Activated CD8-positive, alpha-beta memory T cell treated with anti-CD3 and anti-CD28 coated beads, Interleukin-2, amount 50 U/mL, for 48 hours (primary cell): ENCODE results near the gene AKTIP.
A peak's percentile ranks its signal among the peaks of the same experiment; 100 is the strongest.

ENCODE experiments used
- DNase-seq: peaks from one replicate; pipeline ENCODE4 v3.0.0-alpha.2; 2020

AKTIP gene

GRCh38 chr16:53476867-53477266 lies 26.1 kb downstream of the AKTIP start:
- no peak for DNase-seq

GRCh38 chr16:53465606-53466280 lies 37.3 kb downstream of the AKTIP start:
- DNase-seq, result no peak

GRCh38 chr16:53458635-53459034 lies 44.4 kb downstream of the AKTIP start:
- no peak for DNase-seq

GRCh38 chr16:53457670-53458069 lies 45.3 kb downstream of the AKTIP start:
- DNase-seq, result peak; percentile 66

DNA sequence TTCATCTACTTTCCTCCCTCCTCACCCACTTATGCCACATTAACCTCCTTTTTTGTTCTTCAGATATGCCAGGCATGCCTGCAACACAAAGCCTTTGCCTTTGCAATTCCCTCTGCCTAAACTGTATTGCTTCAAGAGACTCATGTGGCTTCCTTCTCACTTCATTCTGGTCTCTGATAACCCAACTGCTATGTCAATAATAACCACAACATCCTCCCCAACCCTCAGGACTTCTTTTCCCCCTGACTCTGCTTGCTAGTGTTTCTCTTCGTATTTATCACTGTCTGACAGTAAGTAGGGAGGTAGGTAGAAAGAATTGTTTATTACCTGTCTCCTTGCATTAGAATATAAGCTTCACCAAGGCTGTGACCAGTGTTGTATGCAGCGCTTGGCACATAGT lies 46.4 kb downstream of the AKTIP start:
- no peak for DNase-seq

DNA sequence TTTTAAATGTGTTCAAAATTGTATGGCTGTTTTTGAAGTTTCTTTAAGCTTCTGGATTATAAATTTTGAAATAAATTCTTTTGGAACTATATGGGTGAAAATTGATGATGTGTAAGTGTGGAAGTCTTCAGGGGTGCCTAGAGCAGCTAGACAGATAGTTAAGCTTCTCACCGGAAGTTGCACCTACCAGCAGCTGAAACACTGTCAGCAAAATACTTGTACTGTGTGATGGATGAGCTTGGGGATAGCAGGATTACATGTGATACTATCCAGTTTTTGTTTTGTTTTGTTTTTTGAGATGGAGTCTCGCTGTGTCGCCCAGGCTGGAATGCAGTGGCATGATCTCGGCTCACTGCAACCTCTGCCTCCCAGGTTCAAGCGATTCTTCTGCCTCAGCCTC lies 49.1 kb downstream of the AKTIP start:
- DNase-seq, result peak; percentile 45

- DNase-seq, result no peak
These were observed 53.0 kb downstream of the AKTIP start for GRCh38 chr16:53449816-53450517.

GRCh38 chr16:53446090-53446489 lies 56.9 kb downstream of the AKTIP start:
- no peak for DNase-seq

DNA sequence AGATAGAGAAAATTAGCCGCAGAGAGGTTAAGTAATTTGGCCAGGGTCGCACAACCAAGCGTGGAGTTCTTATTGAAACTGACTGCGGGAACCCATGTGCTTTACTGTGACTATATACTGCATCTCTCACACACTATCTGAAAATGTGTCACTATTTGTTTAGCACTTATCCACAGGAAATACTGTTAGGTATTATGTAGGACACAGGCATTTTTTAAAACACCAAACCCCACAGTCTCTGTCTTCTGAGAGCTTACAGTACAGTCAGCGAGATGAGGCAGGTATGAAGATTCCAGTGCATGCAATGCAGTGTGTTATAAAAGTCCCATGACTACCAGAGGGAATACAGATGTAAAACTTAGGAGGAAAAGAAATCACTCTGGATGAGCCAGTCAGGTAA lies 57.5 kb downstream of the AKTIP start:
- DNase-seq, result no peak
